Measurements from ENCODE around the gene HP.
"Not testable (repeated sequence)": the region's sequence is repeated elsewhere in the genome, so short reads cannot be mapped to it uniquely, and the experiment has no call there.

HP gene, protein sequence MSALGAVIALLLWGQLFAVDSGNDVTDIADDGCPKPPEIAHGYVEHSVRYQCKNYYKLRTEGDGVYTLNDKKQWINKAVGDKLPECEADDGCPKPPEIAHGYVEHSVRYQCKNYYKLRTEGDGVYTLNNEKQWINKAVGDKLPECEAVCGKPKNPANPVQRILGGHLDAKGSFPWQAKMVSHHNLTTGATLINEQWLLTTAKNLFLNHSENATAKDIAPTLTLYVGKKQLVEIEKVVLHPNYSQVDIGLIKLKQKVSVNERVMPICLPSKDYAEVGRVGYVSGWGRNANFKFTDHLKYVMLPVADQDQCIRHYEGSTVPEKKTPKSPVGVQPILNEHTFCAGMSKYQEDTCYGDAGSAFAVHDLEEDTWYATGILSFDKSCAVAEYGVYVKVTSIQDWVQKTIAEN

DNA sequence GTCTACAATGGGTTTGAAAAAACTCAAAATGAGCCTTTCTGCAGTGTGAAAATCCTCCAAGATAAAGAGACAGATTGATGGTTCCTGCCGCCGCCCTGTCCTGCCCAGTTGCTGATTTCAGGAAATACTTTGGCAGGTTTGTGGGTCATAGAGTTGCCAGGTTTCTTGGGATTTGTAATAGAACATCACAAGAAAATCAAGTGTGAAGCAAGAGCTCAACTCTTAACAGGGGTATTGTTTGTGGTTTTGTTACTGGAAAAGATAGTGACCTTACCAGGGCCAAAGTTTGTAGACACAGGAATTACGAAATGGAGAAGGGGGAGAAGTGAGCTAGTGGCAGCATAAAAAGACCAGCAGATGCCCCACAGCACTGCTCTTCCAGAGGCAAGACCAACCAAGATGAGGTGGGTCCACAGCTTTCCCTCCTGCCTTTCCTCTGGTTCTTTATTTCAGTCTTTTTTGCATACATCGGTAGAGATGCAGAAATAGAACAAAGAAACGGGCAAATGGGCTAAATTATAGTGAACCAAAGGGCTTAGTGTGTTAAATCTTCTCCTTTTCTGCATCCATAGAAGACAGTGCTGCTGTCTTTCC is at the start of gene HP:
HP (plus strand) TSS at position 252 of the 594 bp plus-strand sequence; CDS start at position 400, 148 bp downstream.
- H3K4me3 Mint-ChIP-seq, H3K27me3 Mint-ChIP-seq, H3K9me3 Mint-ChIP-seq, H3K27ac Mint-ChIP-seq, H3K4me1 Mint-ChIP-seq: not testable (repeated sequence)
- peaks cover 13% of the 10 kb centered on the region for H3K36me3 Mint-ChIP-seq

DNA sequence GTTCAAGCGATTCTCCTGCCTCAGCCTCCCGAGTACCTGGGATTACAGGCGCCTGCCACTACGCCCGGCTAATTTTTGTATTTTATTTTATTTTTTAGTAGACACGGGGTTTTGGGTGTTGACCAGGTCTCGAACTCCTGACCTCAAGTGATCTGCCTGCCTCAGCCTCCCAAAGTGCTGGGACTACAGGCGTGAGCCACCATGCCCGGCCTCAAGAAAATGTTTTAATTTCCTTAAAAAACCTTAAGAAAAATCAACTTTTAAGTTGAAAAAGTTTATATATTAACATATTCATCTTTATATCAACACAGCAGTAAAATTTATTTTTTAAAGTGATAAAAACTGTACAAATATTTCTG is 46.3 kb upstream of the HP start:
- H3K4me3 Mint-ChIP-seq: peak overlapping the region; percentile 95
- not testable (repeated sequence) for H3K27me3 Mint-ChIP-seq, H3K36me3 Mint-ChIP-seq, H3K9me3 Mint-ChIP-seq
- peaks cover 20% of the 10 kb centered on the region for H3K4me1 Mint-ChIP-seq
- H3K27ac Mint-ChIP-seq: peak overlapping the region; percentile 51

DNA sequence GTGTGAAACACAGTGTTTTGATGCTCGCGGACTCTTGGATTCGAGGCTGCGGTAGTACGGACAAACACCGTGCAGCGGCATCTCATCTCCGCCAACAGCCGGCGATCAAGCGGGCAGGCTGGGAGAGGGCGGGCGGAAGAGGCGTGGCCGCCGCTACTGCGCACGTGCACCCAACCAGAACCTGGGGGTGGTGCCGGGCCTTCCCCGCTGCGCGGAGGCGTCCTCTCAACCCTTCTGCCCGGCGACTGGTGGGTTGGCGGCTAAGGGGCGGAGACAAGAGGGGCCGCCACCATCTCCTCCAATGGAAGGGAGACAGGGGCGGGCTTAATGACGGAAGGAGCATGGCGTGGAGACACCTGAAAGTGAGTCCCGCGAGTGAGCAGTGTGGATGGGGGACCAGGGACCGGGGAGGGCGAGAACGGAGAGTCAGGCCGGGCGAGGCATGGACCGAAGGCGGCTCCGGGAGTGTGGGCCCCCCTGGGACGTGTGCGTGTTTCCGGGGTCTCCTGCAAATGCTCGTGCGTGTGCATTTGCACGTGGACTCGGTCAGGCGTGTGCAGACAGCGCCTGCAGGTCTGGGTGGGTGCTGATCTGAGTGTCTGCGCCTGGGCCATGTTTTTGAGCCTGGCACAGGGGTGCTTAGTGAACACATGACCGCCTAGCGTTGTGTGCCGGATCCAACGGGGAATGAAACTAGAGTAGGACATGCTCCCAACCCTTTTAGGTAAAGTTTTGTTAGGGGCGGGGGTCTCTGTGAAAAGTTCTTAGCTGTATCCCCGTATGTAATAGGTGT is 45.7 kb upstream of the HP start, which contains the start of gene DHODH:
DHODH (plus strand) TSS at position 321 of the 793 bp plus-strand sequence; CDS start at position 342, 21 bp downstream.
- peak within 1 kb of the TSS; percentile 97 for H3K27ac Mint-ChIP-seq
- peak within 1 kb of the TSS; percentile 95 for H3K4me3 Mint-ChIP-seq
- no peaks in the 10 kb centered on the region for H3K27me3 Mint-ChIP-seq
- H3K9me3 Mint-ChIP-seq: no peaks in the 10 kb centered on the region
- peaks cover 22% of the 10 kb centered on the region for H3K4me1 Mint-ChIP-seq
- peaks cover 6% of the 10 kb centered on the region for H3K36me3 Mint-ChIP-seq

DNA sequence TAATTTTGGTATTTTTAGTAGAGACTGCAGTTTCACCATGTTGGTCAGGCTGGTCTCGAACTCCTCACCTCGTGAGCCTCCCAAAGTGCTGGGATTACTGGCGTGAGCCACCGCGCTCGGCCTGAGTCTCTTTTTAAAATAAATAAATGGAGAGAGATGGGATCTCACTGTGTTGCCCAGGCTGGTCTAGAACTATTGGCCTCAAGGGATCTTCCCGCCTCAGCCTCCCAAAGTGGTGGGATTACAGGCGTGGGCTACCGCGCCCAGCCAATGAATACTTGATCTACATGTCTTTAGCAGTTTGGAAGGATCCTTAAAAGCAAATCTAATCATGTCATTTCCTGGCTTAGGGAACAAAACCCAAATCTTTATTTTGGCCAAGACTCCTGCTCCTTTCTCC is 44.5 kb upstream of the HP start:
- peaks cover 28% of the 10 kb centered on the region for H3K4me1 Mint-ChIP-seq
- no peak overlapping the region for H3K27ac Mint-ChIP-seq
- peaks cover 6% of the 10 kb centered on the region for H3K36me3 Mint-ChIP-seq
- no peaks in the 10 kb centered on the region for H3K27me3 Mint-ChIP-seq
- H3K9me3 Mint-ChIP-seq: no peaks in the 10 kb centered on the region
- H3K4me3 Mint-ChIP-seq: peak overlapping the region; percentile 82

DNA sequence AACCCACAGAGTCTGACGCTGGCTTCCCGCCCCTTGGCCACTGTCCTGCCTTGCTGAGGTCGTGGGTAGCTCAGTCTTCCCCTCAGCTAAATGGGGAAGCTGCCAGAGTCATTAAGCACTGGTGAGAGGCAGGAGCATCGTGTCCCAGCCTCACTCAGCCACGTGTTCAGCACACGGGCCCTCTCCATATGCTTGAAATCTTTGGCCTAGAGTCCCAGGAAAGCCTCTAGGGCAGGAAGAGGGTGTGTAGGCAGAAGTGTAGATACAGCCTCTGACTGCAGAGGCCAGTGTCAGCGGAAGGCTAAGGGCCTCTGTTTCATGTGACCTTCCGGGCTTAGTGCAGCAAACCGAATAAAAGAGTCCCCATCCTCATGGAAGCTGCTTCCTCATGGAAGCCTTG is 41.7 kb upstream of the HP start:
- H3K27me3 Mint-ChIP-seq: no peaks in the 10 kb centered on the region
- no peak overlapping the region for H3K27ac Mint-ChIP-seq
- H3K36me3 Mint-ChIP-seq: peaks cover 12% of the 10 kb centered on the region
- peaks cover 28% of the 10 kb centered on the region for H3K4me1 Mint-ChIP-seq
- no peaks in the 10 kb centered on the region for H3K9me3 Mint-ChIP-seq
- H3K4me3 Mint-ChIP-seq: no peak overlapping the region

DNA sequence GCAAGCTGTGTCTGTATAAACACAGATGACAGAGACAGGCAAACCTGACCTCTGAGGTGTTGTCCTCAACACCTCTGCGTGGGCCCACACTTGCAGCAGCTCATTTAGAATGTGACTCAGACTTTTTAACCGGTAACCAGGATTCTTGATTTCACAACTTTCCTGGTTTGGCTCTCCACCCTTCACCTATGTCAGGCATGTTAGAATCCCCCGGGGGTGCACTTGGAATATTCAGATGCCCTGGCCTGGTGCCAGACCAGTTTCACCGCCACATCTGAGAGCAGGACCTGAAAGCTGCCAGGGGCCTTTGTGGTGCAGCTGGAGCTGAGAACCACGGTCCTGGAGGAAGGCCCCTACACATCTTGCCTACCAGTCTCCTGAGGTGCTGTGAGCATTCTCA is 40.9 kb upstream of the HP start:
- H3K9me3 Mint-ChIP-seq: no peaks in the 10 kb centered on the region
- peaks cover 28% of the 10 kb centered on the region for H3K4me1 Mint-ChIP-seq
- H3K4me3 Mint-ChIP-seq: no peak overlapping the region
- H3K36me3 Mint-ChIP-seq: peaks cover 14% of the 10 kb centered on the region
- peak overlapping the region; percentile 65 for H3K27ac Mint-ChIP-seq
- H3K27me3 Mint-ChIP-seq: no peaks in the 10 kb centered on the region

DNA sequence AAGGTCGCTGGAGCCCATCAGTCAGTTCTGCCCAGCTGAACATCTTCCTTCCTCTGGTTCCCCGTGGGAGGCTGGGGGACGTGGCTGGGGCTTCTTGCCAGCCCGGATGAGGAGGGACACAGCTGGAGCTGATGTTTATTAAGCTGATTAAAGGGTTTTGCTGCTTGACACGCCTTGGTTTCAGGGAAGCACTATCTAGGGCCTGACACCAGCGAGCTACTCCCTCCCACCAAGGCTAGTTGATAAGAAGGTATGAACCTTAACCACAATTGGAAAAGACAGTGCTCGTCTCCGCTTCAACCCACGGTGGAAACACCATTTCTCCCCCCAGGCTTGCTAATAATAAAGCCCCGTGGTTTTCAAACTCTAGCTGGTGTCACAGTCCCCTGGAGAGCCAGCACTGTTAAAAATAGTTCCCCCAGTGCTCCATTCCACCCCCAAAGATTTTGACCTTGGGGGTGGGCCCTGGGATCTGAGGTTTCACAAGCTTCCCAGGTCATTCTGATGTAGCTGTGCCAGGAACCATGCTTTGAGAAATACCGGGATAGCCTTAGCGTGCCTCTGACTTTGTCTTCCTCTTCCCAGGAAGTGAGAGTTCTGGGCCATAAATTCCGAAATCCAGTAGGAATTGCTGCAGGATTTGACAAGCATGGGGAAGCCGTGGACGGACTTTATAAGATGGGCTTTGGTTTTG is 40.3 kb upstream of the HP start:
- Mint-ChIP-seq H3K9me3 (no peaks in the 10 kb centered on the region), H3K4me1 (peaks cover 23% of the 10 kb centered on the region), H3K27ac (peak overlapping the region; percentile 65), H3K36me3 (peaks cover 12% of the 10 kb centered on the region), H3K4me3 (no peak overlapping the region), H3K27me3 (no peaks in the 10 kb centered on the region)

DNA sequence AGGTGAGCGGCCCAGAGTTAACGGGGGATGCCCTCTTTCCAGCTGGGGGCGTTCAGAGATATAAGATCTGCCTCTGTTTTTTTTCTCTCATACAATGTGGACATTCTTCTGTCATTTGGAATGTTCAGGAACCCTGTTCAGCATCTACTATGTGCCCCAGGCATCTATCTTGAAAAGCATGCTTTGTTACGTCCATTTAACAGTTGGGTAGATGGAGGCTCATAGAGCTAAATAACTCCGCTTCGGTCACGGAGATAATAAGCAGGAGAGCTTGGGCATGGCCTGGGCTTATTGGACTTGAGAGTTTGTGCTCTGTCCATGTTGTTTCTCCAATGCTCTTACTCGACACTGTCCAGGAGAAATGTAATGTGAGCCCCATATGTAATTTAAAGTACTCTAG is 39.6 kb upstream of the HP start:
- H3K9me3 Mint-ChIP-seq: no peaks in the 10 kb centered on the region
- H3K27me3 Mint-ChIP-seq: no peaks in the 10 kb centered on the region
- H3K36me3 Mint-ChIP-seq: peaks cover 12% of the 10 kb centered on the region
- peaks cover 23% of the 10 kb centered on the region for H3K4me1 Mint-ChIP-seq
- H3K27ac Mint-ChIP-seq: no peak overlapping the region
- no peak overlapping the region for H3K4me3 Mint-ChIP-seq

DNA sequence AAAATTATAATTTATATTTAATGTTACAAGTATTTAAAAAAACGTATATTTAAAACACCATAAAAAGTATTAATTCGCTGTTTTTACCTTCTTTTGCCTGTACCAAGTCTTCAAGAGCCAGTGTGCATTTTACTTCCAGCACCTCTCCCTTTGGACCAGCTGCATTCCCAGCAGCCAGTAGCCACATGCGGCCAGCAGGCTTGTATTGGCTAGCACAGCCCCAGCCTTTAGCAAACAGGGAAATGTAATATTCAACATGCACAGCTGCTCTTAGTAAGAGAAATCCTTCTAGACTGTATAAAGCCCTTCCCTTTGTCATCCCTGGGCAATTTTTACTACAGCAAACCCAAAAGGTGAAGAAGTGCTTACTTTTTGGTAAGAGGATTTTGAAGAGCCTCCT is 39.2 kb upstream of the HP start:
- Mint-ChIP-seq H3K4me3 (no peak overlapping the region), H3K4me1 (peaks cover 18% of the 10 kb centered on the region), H3K27ac (no peak overlapping the region), H3K9me3 (no peaks in the 10 kb centered on the region), H3K27me3 (no peaks in the 10 kb centered on the region), H3K36me3 (peaks cover 11% of the 10 kb centered on the region)

DNA sequence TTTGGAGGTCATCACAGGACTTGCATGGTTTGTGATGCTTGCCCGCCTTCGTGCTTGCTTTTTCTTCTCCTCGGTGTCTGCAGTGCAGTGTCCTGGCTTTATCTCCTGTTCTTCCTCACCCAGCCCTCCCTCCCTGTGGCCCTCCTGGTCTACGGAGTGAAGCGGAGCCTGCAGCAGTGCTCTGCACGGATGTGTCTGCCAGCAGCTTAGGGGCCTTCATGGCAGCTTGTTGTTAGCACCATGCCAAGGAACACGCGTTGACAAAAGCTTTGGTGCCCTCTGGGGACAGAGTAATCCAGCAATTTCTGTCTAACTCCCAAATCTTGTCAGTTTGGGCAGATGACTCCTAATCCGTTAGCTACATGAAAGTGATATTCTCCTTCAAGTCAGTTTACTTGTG is 35.8 kb upstream of the HP start:
- Mint-ChIP-seq H3K9me3 (no peaks in the 10 kb centered on the region), H3K27ac (no peak overlapping the region), H3K27me3 (no peaks in the 10 kb centered on the region), H3K4me1 (peaks cover 7% of the 10 kb centered on the region), H3K36me3 (peaks cover 8% of the 10 kb centered on the region), H3K4me3 (no peak overlapping the region)

DNA sequence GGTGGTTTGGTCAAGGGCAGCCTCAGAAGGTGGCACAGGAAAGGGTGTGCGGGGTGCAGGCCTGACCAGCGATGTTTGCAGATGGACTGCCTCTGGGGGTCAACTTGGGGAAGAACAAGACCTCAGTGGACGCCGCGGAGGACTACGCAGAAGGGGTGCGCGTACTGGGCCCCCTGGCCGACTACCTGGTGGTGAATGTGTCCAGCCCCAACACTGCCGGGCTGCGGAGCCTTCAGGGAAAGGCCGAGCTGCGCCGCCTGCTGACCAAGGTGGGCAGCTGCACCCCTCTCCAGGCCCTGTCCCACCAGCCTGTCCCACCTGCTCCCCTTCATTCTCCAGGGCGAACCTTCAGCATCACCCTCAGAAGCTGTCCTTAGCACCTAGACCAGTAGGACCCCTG is 33.3 kb upstream of the HP start:
- H3K27ac Mint-ChIP-seq: no peak overlapping the region
- peaks cover 8% of the 10 kb centered on the region for H3K36me3 Mint-ChIP-seq

DNA sequence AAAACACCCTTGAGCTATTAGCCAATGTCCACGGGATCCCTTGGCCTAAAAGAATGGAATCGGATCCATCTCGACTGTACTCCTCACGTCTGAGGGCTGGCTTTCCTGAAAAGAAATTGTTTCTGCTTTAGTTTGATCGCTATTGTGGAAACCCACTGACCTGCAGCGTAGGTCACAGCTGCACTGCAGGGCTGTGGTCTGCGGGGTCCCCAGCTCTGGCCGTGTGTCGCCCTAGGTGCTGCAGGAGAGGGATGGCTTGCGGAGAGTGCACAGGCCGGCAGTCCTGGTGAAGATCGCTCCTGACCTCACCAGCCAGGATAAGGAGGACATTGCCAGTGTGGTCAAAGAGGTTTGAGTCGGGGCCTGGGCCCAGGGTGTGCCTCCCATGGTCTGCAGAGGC is 32.2 kb upstream of the HP start:
- Mint-ChIP-seq H3K9me3 (no peaks in the 10 kb centered on the region), H3K27me3 (no peaks in the 10 kb centered on the region), H3K4me1 (no peaks in the 10 kb centered on the region), H3K27ac (no peak overlapping the region), H3K4me3 (no peak overlapping the region), H3K36me3 (peaks cover 4% of the 10 kb centered on the region)

More for the DNA sequence above, 33.3 kb upstream of the HP start:
- H3K4me1 Mint-ChIP-seq: no peaks in the 10 kb centered on the region
- H3K4me3 Mint-ChIP-seq: no peak overlapping the region
- no peaks in the 10 kb centered on the region for H3K9me3 Mint-ChIP-seq
- H3K27me3 Mint-ChIP-seq: no peaks in the 10 kb centered on the region

DNA sequence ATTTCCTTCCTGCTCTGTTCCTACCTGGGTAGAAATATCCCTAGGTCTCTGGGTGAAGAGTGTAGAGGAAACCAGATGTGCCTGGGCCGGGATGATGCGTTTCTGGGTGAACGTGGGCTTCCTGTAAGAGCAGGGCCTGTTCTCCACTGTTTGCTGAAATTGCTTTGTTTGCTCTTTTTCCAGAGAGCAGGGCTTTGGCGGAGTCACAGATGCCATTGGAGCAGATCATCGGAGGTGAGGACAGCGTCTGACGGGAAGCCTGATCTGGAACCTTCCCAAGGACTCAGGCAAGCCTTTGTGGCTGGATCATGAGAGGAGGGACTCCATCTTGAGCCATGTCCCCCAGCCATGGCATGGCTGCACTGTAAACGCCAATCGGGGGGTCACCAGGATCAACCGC is 30.3 kb upstream of the HP start:
- Mint-ChIP-seq H3K9me3 (no peaks in the 10 kb centered on the region), H3K4me3 (no peak overlapping the region), H3K27ac (peak overlapping the region; percentile 51), H3K36me3 (no peaks in the 10 kb centered on the region), H3K4me1 (no peaks in the 10 kb centered on the region), H3K27me3 (no peaks in the 10 kb centered on the region)

DNA sequence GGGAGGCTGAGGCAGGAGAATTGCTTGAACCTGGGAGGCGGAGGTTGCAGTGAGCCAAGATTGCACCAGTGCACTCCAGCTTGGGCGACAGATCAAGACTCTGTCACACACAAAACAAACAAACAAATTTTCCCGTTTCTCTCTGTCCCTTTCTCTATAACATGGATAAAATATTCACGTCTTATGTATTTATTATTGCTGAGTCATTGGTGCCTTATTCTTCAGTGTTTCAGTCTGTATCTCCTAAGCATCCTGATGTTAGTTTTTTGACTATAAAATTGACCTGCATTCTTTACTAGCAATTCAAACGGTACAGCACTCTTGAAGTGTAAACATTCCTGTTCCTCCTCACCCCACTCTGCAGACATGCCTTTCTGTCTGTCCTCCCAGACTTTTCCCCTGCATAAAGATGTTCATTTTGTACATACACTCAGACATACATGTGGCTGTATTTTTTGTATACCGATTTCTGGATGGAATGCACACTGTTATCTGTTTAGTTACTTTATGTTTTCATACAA is 29.4 kb upstream of the HP start:
- Mint-ChIP-seq H3K27me3 (no peaks in the 10 kb centered on the region), H3K4me1 (no peaks in the 10 kb centered on the region), H3K9me3 (no peaks in the 10 kb centered on the region), H3K27ac (peak overlapping the region; percentile 56), H3K36me3 (peaks cover 3% of the 10 kb centered on the region), H3K4me3 (no peak overlapping the region)

DNA sequence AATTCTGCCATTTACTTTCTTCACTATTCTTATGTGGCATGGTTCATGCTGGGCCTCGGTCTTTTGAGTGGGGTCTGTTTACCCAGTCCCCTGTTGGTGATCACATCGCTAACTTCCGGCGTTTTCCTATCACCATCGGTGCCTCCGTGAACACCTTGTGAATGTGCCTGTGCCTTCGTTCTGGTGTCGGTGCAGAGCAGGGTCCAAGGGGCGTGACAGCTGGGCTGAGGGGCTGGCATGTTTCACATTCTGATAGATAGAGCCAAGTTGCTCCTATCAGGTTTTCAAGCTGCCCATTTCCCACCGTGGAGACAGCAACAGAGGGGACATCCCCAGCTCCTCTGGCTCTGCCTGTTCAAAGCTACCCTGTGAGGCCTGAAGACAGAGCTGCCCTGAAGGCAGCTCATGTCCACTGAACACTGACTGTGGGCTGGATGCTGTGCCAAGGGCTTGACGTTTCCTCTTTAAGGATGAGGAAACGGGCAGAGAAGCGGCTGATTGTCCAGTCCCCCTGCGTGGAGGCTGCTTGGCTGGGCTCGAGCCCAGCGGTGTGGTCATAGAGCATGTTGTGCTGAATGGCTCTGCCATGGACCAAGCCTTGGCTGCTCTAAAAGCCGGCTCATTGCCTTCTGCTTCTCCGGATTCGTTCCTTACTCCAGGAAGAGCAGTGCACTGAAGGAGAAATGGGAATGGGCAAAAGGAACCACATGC is 28.7 kb upstream of the HP start:
- Mint-ChIP-seq H3K27me3 (no peaks in the 10 kb centered on the region), H3K36me3 (peaks cover 3% of the 10 kb centered on the region), H3K27ac (peak overlapping the region; percentile 56), H3K9me3 (no peaks in the 10 kb centered on the region), H3K4me3 (no peak overlapping the region), H3K4me1 (no peaks in the 10 kb centered on the region)
